GM19328 (cell line): ENCODE data around the gene PSMA6.

Experiments
- ATAC-seq: cut with Tn5 transposase; IDR thresholded peaks from one replicate; pipeline ENCODE4 v1.9.1; 2021; ENCODE audit warnings: mild to moderate bottlenecking, moderate library complexity; ENCODE audit not compliant: unreplicated experiment

PSMA6 gene

GRCh38 chr14:35365130-35366055 lies 73.2 kb downstream of the PSMA6 start:
- no peak for ATAC-seq

- ATAC-seq: no peak
Measured at GRCh38 chr14:35366056-35366451, 73.9 kb downstream of the PSMA6 start.

- ATAC-seq: no peak
Measured at GRCh38 chr14:35366521-35366976, 74.4 kb downstream of the PSMA6 start.

- no peak for ATAC-seq
Measured at GRCh38 chr14:35367056-35367372, 74.8 kb downstream of the PSMA6 start.
